IPS DF 6.9 (cell line): ENCODE measurements around the gene VGLL2.
"Not testable (repeated sequence)": the region's sequence is repeated elsewhere in the genome, so short reads cannot be mapped to it uniquely, and the experiment has no call there.

ENCODE experiments used
- DNase-seq: peaks from one replicate; pipeline ENCODE4 v3.0.0-alpha.2; 2013; ENCODE audit warnings: low read depth, low spot score
- H3K27ac ChIP-seq: one replicate; pipeline ENCODE4 v1.5.1; 2013; ENCODE audit warnings: low read length, control low read depth
- H3K27me3 ChIP-seq: 2 replicates; pipeline ENCODE4 v1.6.1; 2013; ENCODE audit warnings: mild to moderate bottlenecking, low read length; ENCODE audit not compliant: control insufficient read depth, insufficient read depth
- H3K36me3 ChIP-seq: 2 replicates; pipeline ENCODE4 v1.6.1; 2013; ENCODE audit warnings: low read length; ENCODE audit not compliant: control insufficient read depth, insufficient read depth
- H3K4me1 ChIP-seq: 2 replicates; pipeline ENCODE4 v1.6.1; 2013; ENCODE audit warnings: low read length; ENCODE audit not compliant: control insufficient read depth, insufficient read depth
- H3K4me3 ChIP-seq: 2 replicates; pipeline ENCODE4 v1.5.1; 2013; ENCODE audit warnings: mild to moderate bottlenecking, low read length
- H3K9me3 ChIP-seq: 2 replicates; pipeline ENCODE4 v1.6.1; 2013; ENCODE audit warnings: low read length, inconsistent platforms; ENCODE audit not compliant: control insufficient read depth, insufficient read depth
- WGBS: extraction: QIAGEN DNeasy Blood & Tissue Kit; methylation state at CpG from one replicate; pipeline ENCODE4 v1.1.7; 2013; ENCODE audit warnings: mixed read lengths, missing lambda C conversion rate; ENCODE audit not compliant: insufficient read length, insufficient coverage; 5-methylcytosine and 5-hydroxymethylcytosine counted together

Gene VGLL2

GRCh38 chr6:117244571-117244970 lies 20.8 kb upstream of the VGLL2 start:
- not testable (repeated sequence) for H3K27me3 ChIP-seq, DNase-seq, H3K36me3 ChIP-seq, H3K27ac ChIP-seq, H3K4me1 ChIP-seq, H3K9me3 ChIP-seq
- H3K4me3 ChIP-seq = peak overlapping the region; percentile 46; the same call in 1 of the 2 replicates
- WGBS = no CpG with 5 or more reads among the region's 13 CpGs

GRCh38 chr6:117244979-117245378 lies 20.4 kb upstream of the VGLL2 start:
- H3K27ac ChIP-seq, H3K27me3 ChIP-seq, H3K4me1 ChIP-seq, DNase-seq, H3K9me3 ChIP-seq, H3K36me3 ChIP-seq: not testable (repeated sequence)
- H3K4me3 ChIP-seq = peak overlapping the region; percentile 46; the same call in 1 of the 2 replicates
- WGBS = no CpG with 5 or more reads among the region's 20 CpGs

- no peaks in the 10 kb centered on the region for H3K4me1 ChIP-seq
- H3K27me3 ChIP-seq = no peaks in the 10 kb centered on the region
- H3K9me3 ChIP-seq = no peaks in the 10 kb centered on the region
- H3K4me3 ChIP-seq = no peak overlapping the region
- H3K36me3 ChIP-seq = no peaks in the 10 kb centered on the region
- no peak overlapping the region for H3K27ac ChIP-seq
- DNase-seq = no peak
- WGBS = no CpG with 5 or more reads among the region's 2 CpGs
Measured at GRCh38 chr6:117253785-117254184, 11.6 kb upstream of the VGLL2 start.

GRCh38 chr6:117262799-117263198 lies 2.6 kb upstream of the VGLL2 start:
- Histone ChIP-seq H3K9me3 (no peaks in the 10 kb centered on the region), H3K4me1 (no peaks in the 10 kb centered on the region; the same call in 1 of the 2 replicates), H3K27ac (no peak overlapping the region), H3K27me3 (peaks cover 51% of the 10 kb centered on the region), H3K36me3 (no peaks in the 10 kb centered on the region), H3K4me3 (no peak overlapping the region)
- DNase-seq = no peak
- no CpG with 5 or more reads among the region's 8 CpGs for WGBS

- Histone ChIP-seq H3K27me3 (peaks cover 56% of the 10 kb centered on the region), H3K4me1 (no peaks in the 10 kb centered on the region; the same call in 1 of the 2 replicates), H3K27ac (no peak overlapping the region), H3K36me3 (no peaks in the 10 kb centered on the region), H3K4me3 (no peak overlapping the region), H3K9me3 (no peaks in the 10 kb centered on the region)
- DNase-seq = no peak
- WGBS = no CpG with 5 or more reads among the region's 27 CpGs
Measured at GRCh38 chr6:117263353-117263927, 1.9 kb upstream of the VGLL2 start.

GRCh38 chr6:117264369-117264691 lies 1.0 kb upstream of the VGLL2 start:
- no CpG with 5 or more reads among the region's 8 CpGs for WGBS
- Histone ChIP-seq H3K4me1 (no peaks in the 10 kb centered on the region; the same call in 1 of the 2 replicates), H3K27ac (no peak overlapping the region), H3K9me3 (no peaks in the 10 kb centered on the region), H3K27me3 (peaks cover 65% of the 10 kb centered on the region), H3K36me3 (no peaks in the 10 kb centered on the region), H3K4me3 (peak overlapping the region; percentile 37; the same call in 1 of the 2 replicates)
- no peak for DNase-seq

- WGBS = no CpG with 5 or more reads among the region's 39 CpGs
- H3K36me3 ChIP-seq = no peaks in the 10 kb centered on the region
- no peak for DNase-seq
- H3K4me1 ChIP-seq = no peaks in the 10 kb centered on the region; the same call in 1 of the 2 replicates
- peak overlapping the region; percentile 37 for H3K4me3 ChIP-seq
- no peaks in the 10 kb centered on the region for H3K9me3 ChIP-seq
- no peak overlapping the region for H3K27ac ChIP-seq
- peaks cover 70% of the 10 kb centered on the region for H3K27me3 ChIP-seq
Measured at GRCh38 chr6:117264692-117265409, 507 bp upstream of the VGLL2 start.

GRCh38 chr6:117266257-117267053 lies 1.1 kb downstream of the VGLL2 start:
- no CpG with 5 or more reads among the region's 16 CpGs for WGBS
- DNase-seq = no peak
- Histone ChIP-seq H3K9me3 (no peaks in the 10 kb centered on the region), H3K4me1 (no peaks in the 10 kb centered on the region; the same call in 1 of the 2 replicates), H3K4me3 (peak overlapping the region; percentile 37; the same call in 1 of the 2 replicates), H3K27ac (no peak overlapping the region), H3K27me3 (peaks cover 82% of the 10 kb centered on the region), H3K36me3 (no peaks in the 10 kb centered on the region)

GRCh38 chr6:117267054-117267347 lies 1.6 kb downstream of the VGLL2 start:
- WGBS = no CpG with 5 or more reads among the region's 5 CpGs
- no peak overlapping the region for H3K4me3 ChIP-seq
- H3K9me3 ChIP-seq = no peaks in the 10 kb centered on the region
- no peaks in the 10 kb centered on the region; the same call in 1 of the 2 replicates for H3K4me1 ChIP-seq
- H3K27me3 ChIP-seq = peaks cover 84% of the 10 kb centered on the region
- H3K27ac ChIP-seq = no peak overlapping the region
- H3K36me3 ChIP-seq = no peaks in the 10 kb centered on the region
- no peak for DNase-seq

- Histone ChIP-seq H3K9me3 (no peaks in the 10 kb centered on the region), H3K27me3 (peaks cover 83% of the 10 kb centered on the region), H3K4me1 (no peaks in the 10 kb centered on the region; the same call in 1 of the 2 replicates), H3K27ac (no peak overlapping the region), H3K36me3 (no peaks in the 10 kb centered on the region), H3K4me3 (no peak overlapping the region)
- no peak for DNase-seq
- WGBS = no CpG with 5 or more reads among the region's 11 CpGs
Measured at GRCh38 chr6:117267766-117268534, 2.6 kb downstream of the VGLL2 start.
